Inflammatory macrophage treated with lipopolysaccharide for 4 hours (primary cell): ENCODE data around the gene DUSP14.
"Not testable (repeated sequence)": the region's sequence is repeated elsewhere in the genome, so short reads cannot be mapped to it uniquely, and the experiment has no call there.

Experiments
- DNase-seq: peaks from one replicate; pipeline ENCODE4 v3.0.0-alpha.2; 2020

DUSP14 gene, protein sequence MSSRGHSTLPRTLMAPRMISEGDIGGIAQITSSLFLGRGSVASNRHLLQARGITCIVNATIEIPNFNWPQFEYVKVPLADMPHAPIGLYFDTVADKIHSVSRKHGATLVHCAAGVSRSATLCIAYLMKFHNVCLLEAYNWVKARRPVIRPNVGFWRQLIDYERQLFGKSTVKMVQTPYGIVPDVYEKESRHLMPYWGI

DNA sequence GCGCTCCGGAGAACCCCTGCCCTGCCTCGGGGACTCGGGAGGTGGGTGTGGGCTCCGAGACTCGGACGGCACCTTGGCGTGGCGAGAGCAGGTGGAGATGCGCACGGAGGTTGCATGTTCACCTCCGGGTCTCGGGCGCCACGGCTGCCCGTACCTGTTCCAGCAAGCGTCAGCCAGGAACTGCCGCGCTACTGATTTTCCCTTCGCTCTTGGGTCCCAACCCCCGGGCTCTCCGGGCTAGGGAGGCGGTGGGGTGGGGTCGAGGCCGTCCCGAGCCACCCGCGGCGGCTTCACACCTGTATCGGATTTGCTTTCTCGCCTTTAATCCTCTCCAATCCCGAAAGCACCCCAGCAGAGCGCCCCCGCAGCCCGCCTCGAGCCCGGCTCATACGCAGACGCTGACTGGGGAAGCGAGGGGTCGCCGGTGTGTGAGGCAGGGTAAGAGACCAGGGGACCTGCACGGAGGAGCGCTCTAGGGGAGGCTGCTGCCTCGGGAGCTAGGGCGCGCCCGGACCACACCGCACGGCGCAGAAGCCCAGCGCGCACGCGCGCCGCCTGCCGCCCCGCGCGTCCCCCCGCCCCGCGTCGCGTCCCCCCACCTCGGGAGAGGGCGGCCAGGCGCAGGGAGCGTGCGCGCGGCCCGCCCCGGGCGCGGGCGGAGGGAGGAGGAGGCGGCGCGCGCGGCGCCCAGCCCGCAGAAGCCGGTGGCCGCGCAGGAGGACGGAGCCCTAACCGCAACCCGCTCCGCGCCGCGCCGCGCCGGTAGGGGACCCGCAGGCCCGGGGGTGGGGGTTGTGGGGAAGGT, at the start of gene DUSP14:
TSS of gene DUSP14 (plus strand) at position 695 of the 805 bp plus-strand sequence. CDS start 22,382 bp downstream, outside the sequence.
- DNase-seq, result peak; percentile 52

DNA sequence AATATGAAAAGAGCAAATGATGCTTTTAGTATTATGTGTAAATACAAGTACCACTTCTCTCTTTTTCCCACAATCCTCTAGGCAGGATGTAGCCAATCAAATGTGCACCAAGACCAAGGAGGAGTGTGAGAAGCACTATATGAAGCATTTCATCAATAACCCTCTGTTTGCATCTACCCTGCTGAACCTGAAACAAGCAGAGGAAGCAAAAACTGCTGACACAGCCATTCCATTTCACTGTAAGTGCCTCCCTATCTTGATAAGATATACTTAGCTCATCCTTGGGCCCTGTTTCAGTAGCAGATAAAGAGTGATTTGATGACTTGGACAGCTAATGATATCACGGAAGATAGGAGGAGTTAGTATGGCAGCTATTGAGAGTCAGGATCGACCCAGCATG, 49.3 kb upstream of the DUSP14 start:
- no peak for DNase-seq

DNA sequence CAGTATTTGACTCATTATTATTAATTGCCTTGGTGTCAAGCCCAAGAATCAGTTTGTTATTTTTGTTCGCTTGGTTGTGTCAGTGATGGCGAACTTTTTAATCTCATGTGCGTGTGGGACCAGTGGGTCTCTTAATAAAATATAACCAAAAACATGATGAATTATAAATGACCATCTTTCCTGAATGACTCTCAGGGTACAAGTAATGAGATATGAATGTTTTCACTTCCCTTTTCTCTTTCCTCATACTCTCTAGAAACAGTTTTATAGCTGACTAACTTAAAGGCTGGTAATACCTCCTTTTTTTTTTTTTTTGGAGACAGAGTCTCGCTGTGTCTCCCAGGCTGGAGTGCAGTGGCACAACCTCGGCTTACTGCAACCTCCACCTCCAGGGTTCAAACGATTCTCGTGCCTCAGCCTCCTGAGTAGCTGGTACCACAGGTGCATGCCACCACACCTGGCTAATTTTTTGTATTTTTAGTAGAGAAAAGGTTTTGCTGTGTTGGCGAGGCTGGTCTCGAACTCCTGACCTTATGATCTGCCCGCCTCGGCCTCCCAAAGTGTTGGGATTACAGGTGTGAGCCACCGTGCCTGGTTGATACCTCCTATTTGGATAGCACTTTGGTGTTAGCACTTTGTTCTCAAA, 48.2 kb upstream of the DUSP14 start:
- DNase-seq, result peak; percentile 59

DNA sequence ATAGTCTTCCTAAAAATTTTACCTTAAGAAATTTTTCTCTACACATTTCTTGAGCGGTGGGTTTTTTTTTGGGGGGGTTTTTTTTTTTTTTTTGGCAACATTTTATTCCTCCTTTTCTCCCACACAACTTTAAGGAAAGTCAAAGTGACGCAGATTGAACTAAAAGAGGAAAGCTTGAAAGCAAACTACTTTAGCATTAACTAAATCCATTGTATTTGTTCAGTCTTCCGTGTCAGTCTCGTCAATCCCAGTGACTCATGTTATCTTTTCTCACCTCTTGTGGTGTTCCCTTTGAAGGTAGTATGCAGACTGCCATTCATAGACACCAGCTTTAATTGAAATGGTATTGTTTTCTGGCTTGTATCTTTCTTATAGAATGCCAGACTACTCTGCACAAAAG, 43.7 kb upstream of the DUSP14 start:
- no peak for DNase-seq

DNA sequence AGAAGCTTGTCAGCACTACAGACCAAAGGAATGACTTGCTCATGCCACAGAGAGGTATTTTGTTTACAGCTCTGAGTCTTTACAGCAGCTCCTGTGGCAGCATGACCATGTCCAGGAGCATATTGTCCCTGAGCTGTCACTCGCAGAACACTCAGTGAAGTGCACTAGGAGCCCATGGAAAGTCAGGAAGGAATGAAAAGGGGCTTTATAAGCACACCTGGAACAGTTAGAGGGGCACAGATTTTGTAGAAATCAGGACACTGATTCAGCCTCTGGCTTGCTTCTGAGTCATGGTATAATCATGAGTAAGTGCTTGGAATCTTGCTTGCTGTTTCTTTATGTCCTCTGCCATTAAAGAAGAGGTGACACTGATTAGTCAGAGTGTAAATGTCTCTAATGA, 42.0 kb upstream of the DUSP14 start:
- no peak for DNase-seq

DNA sequence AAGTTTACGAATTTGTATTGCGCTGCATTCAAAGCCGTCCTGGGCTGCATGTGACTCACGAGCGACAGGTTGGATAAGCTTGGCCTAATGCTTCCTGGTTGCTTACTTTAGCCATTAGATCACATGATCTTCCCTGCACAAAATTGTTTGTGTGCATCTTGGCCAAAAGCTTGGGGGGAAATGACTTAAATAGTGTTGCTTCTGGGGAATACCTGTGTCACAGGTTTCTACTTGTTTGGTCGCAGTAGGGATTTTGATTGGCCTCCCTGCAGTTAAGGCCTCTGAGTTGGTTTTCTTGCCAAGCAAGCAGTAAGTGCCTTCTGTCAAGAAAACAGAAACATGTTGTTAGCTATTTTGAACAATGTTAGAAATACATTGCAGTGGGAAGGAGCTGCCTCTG, 39.6 kb upstream of the DUSP14 start:
- DNase-seq, result no peak

DNA sequence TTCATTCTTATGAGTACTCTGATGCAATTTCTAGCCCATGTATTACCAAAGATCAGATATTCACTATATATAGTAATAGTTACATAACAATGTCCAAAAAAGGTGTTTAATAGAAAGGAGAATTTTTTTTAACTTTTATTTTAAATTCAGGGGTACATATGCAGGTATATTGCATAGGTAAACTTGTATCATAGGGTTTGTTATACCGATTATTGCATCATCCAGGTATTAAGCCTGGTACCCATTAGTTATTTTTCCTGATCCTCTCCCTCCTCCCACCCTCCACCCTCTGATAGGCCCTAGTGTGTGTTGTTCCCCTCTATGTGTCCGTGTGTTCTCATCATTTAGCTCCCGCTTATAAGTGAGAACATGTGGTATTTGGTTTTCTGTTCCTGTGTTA, 31.9 kb upstream of the DUSP14 start:
- DNase-seq, result not testable (repeated sequence)

- no peak for DNase-seq
Observed at GRCh38 chr17:37458805-37459204, 30.9 kb upstream of the DUSP14 start.

- DNase-seq, result no peak
Observed at GRCh38 chr17:37461668-37462067, 28.0 kb upstream of the DUSP14 start.

GRCh38 chr17:37462492-37462891, 27.2 kb upstream of the DUSP14 start:
- no peak for DNase-seq

- DNase-seq, result no peak
Observed at GRCh38 chr17:37463039-37463438, 26.7 kb upstream of the DUSP14 start.

- DNase-seq, result no peak
Observed at GRCh38 chr17:37465069-37465616, 24.5 kb upstream of the DUSP14 start.

GRCh38 chr17:37466471-37466870, 23.2 kb upstream of the DUSP14 start:
- no peak for DNase-seq

- no peak for DNase-seq
Observed at GRCh38 chr17:37470181-37470580, 19.5 kb upstream of the DUSP14 start.

DNA sequence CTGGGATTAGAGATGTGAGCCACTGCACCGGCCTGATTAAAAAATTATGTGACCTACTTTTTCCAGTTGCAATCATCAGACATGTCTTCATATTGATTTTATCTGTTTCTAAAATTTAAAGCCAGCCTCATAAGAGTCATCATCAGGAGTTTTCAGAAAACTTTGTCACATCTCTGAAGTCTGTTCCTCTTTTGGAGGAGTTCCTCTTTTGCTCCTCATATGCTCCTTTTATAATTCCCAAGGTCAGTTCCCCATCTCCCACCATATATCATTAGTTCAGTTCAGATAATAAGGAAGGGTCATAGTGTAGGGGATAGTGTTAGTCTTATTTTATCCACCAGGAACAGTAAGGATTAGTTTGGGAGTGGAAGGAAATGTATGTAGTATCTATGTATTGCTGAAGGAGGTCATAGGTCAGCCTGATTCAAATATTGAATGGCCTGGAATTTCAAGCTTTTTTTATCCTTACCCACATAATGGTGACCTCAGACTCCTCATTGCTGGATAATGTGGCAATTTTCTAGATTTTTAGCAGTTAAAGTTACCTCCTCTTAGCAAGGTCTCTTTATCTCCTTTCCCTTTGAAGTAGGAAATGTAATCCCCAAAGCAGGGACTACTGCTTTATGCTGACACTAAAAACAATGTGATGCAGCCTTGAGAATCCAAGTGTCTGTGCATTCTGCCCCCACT, 13.8 kb upstream of the DUSP14 start:
- peak; percentile 87 for DNase-seq

GRCh38 chr17:37476431-37477120, 13.1 kb upstream of the DUSP14 start:
- no peak for DNase-seq

DNA sequence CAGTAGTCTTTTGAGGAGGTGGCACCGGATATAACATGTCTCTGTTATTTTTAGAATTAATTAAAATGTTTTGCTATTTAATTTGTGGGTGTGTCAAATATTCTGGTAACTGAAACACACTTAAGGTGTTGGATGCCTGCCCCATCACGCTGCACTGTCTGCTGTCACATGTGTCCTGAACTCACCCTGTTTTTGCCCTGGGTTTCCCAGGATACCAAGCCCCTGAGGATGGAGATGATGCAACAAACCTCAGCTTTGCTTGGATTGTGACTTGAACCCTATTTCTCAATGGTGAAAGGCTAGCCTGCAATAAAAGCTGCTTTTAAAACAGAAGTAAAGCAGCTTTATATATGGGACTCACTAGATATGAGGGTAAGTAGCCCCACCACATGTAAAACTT, 11.5 kb upstream of the DUSP14 start:
- DNase-seq, result peak; percentile 41

- DNase-seq, result no peak
Observed at GRCh38 chr17:37479025-37479424, 10.7 kb upstream of the DUSP14 start.

DNA sequence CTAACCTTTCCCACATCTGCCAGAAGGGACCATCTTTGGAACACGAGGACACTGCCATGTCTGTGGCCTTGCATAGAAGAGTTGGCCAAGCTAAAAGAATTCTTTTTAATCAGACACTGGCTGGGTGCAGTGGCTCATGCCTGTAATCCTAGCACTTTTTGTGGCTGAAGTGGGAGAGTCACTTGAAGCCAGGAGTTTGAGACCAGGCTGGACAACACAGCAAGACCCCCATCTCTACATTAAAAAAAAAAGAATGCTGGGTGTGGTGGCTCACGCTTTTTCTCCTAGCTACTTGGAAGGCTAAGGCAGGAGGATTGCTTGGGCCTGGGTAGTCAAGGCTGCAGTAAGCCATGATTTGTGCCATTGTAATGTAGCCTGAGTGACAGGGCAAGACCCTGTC, 9.3 kb upstream of the DUSP14 start:
- DNase-seq, result no peak

GRCh38 chr17:37481001-37481665, 8.6 kb upstream of the DUSP14 start:
- DNase-seq, result no peak

DNA sequence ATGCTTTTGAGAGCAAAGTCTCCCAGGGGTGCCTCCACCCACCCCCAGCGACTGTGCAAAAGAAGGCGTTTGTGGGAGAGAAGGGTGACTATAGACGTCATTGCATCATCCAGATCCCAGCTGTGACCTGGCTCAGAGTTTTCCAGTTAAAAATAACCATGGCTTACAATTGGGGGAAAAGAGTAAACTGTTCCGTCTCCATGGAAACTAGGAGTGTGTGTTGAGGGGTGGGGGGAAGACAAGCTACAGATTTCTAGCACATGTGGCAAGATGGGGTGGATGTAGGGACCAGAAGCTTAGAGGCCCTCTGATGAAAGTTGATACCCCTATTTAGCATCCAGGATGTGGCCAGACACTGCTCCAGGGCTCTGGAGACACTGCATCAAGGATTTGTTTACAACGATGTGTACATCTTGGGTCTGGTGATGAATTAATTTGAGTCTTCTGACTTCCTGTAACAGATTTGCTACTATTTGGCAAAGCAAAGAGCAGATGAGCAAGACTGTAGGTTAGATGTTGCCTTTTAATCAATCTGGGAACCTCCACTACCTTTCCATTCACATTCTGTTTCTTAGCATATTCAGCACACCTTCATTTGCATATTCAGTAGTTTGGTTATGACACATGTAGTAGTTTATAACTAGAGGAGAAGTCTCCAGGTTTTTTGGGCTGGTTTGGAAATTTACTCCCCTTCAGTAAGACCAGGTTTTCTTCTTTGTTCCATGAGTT, 6.2 kb upstream of the DUSP14 start:
- DNase-seq, result no peak
